Posterior vena cava (tissue), 2 donors: ENCODE measurements around the gene DNAJB9. TPM values are rescaled to one million over a fixed set of nuclear protein-coding genes. Genes with fewer than 3 reads are reported as not detected.

Experiments used
- DNase-seq: peaks from one replicate; pipeline ENCODE4 v3.0.0-alpha.2; 2020; ENCODE audit warnings: low spot score
- intact Hi-C, 2 donors: fragments of 100-400 bp; cut with DNase I; formaldehyde crosslinking; loops; one replicate each; pipeline versions ENCODE4 v1.14.1 to v1.14.2; 2022 to 2023
- total RNA-seq, 2 donors: library from RNA; stranded (reverse); fragmentation: NEBNext Ultra II Directional; extraction: Animal tissue kit (Norgen Biotek cat#: 25700); gene quantifications; one replicate each; pipeline ENCODE4 v1.2.1, GENCODE V29; 2021
- donor health status: DM: yes; HTN: yes; CAD: no.
- donor health status: DM: yes; HTN: yes; CAD: no.

DNAJB9 gene
- total RNA-seq, 2 donors from 2014 or later: 29.2 to 30.0 TPM

GRCh38 chr7:108598153-108598552, 28.5 kb downstream of the DNAJB9 start:
- intact Hi-C loops: no loop called here
- no peak for DNase-seq

- DNase-seq: no peak
- intact Hi-C loops: no loop called here
Measured at GRCh38 chr7:108598914-108599580, 29.4 kb downstream of the DNAJB9 start.

GRCh38 chr7:108600399-108600798, 30.7 kb downstream of the DNAJB9 start:
- DNase-seq: no peak
- intact Hi-C loops: no loop called here

- intact Hi-C loops: no loop called here
Measured at GRCh38 chr7:108603656-108604306, 34.1 kb downstream of the DNAJB9 start.

GRCh38 chr7:108604307-108605077, 34.8 kb downstream of the DNAJB9 start:
- no peak for DNase-seq
- intact Hi-C loops: no loop called here

More at GRCh38 chr7:108603656-108604306, 34.1 kb downstream of the DNAJB9 start:
- no peak for DNase-seq

- intact Hi-C loops: no loop called here
- DNase-seq: no peak
Measured at GRCh38 chr7:108605559-108606201, 36.0 kb downstream of the DNAJB9 start.

- intact Hi-C loops: loop anchor here in 1 of 2 donors (10.0 kb wide), 1 partner anchor 625 kb away; no protein-coding TSS in a partner anchor
- no peak for DNase-seq
Measured at GRCh38 chr7:108609643-108610042, 40.0 kb downstream of the DNAJB9 start.

GRCh38 chr7:108611268-108611667, 41.6 kb downstream of the DNAJB9 start:
- intact Hi-C loops: loop anchor here in 1 of 2 donors (10.0 kb wide), 1 partner anchor 624 kb away; no protein-coding TSS in a partner anchor

GRCh38 chr7:108613147-108613948, 43.7 kb downstream of the DNAJB9 start:
- intact Hi-C loops: loop anchor here in 1 of 2 donors (10.0 kb wide), 1 partner anchor 621 kb away; no protein-coding TSS in a partner anchor
- no peak for DNase-seq

More at GRCh38 chr7:108611268-108611667, 41.6 kb downstream of the DNAJB9 start:
- DNase-seq: no peak

GRCh38 chr7:108613949-108614381, 44.3 kb downstream of the DNAJB9 start:
- intact Hi-C loops: loop anchor here in 1 of 2 donors (10.0 kb wide), 1 partner anchor 621 kb away; no protein-coding TSS in a partner anchor
- no peak for DNase-seq

- no peak for DNase-seq
Measured at GRCh38 chr7:108614896-108615295, 45.2 kb downstream of the DNAJB9 start.

GRCh38 chr7:108618056-108618455, 48.4 kb downstream of the DNAJB9 start:
- intact Hi-C loops: loop anchor here in 1 of 2 donors (10.0 kb wide), 1 partner anchor 617 kb away; no protein-coding TSS in a partner anchor
- no peak for DNase-seq

More at GRCh38 chr7:108614896-108615295, 45.2 kb downstream of the DNAJB9 start:
- intact Hi-C loops: loop anchor here in 1 of 2 donors (10.0 kb wide), 1 partner anchor 620 kb away; no protein-coding TSS in a partner anchor

- intact Hi-C loops: no loop called here
- no peak for DNase-seq
Measured at GRCh38 chr7:108623220-108623619, 53.5 kb downstream of the DNAJB9 start.

Other genes with a start within 250 kb of the DNAJB9 start
- gene NRCAM, start 113.4 kb upstream of the DNAJB9 start, total RNA-seq: 1 to 10 TPM; 1.5 to 1.7 TPM
- gene PNPLA8, start 43.7 kb upstream of the DNAJB9 start, total RNA-seq: 10 to 100 TPM; 39.6 to 46.6 TPM
- gene THAP5, start 168 bp upstream of the DNAJB9 start, total RNA-seq: 10 to 100 TPM; 21.3 to 27.9 TPM